ENCODE results near the gene DCUN1D3.

DNA sequence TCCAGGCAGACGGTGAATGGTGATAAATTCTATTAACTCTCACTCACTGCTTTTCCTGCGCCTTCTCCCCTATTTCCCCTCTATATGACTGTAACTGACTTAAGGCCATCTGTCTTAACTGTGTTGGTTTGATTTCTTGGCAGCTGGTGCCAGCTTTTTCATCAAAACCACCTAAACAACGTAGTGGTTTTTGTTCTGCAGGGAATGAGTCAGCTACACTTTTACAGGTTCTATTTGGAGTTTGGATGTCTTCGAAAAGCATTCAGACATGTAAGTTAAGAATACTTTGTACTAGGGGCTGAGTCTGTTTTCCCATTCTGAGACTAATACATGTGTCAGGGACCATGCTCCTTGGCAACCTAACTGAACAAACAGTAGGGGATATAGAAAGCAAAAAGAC is 85.4 kb downstream of the DCUN1D3 start:
- TF ChIP-seq, protein P1, sequence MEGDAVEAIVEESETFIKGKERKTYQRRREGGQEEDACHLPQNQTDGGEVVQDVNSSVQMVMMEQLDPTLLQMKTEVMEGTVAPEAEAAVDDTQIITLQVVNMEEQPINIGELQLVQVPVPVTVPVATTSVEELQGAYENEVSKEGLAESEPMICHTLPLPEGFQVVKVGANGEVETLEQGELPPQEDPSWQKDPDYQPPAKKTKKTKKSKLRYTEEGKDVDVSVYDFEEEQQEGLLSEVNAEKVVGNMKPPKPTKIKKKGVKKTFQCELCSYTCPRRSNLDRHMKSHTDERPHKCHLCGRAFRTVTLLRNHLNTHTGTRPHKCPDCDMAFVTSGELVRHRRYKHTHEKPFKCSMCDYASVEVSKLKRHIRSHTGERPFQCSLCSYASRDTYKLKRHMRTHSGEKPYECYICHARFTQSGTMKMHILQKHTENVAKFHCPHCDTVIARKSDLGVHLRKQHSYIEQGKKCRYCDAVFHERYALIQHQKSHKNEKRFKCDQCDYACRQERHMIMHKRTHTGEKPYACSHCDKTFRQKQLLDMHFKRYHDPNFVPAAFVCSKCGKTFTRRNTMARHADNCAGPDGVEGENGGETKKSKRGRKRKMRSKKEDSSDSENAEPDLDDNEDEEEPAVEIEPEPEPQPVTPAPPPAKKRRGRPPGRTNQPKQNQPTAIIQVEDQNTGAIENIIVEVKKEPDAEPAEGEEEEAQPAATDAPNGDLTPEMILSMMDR (IDR thresholded peaks at IDR 0.05): no peak
- no peak for TF ChIP-seq POLR2A (IDR thresholded peaks at IDR 0.05)

Measured in body of pancreas (tissue), 4 donors.